IPS DF 4.7 (cell line): ENCODE results near the gene MINDY4.

Source experiments
- DNase-seq: peaks from one replicate; pipeline ENCODE4 v3.0.0-alpha.2; 2013; ENCODE audit warnings: low spot score; ENCODE audit errors: extremely low read depth

MINDY4 gene

GRCh38 chr7:30874656-30875302, 103.6 kb downstream of the MINDY4 start:
- no peak for DNase-seq

- DNase-seq, result no peak
Measured at GRCh38 chr7:30877015-30877769, 106.0 kb downstream of the MINDY4 start.

DNA sequence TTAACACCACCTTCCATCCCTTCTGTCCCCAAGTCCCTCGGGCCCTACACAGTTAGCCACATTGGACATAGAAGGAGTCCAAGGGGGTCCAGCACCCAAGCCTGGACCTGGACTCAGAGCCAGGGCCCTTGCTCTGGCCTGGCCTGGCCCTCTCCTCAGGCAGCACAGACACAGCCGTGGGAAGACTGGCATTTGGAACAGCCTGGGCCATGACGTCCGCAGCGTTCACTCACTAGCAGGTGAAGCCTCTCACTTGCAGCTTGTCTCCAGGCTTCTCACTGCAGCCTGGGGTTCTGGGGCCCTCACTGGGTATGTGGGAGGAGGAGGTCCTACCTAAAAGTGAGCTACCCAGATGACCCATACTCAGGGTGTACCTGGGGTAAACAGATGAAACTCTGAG, 106.8 kb downstream of the MINDY4 start:
- DNase-seq, result no peak

GRCh38 chr7:30879139-30880124, 108.2 kb downstream of the MINDY4 start:
- DNase-seq, result no peak

GRCh38 chr7:30880125-30880720, 109.0 kb downstream of the MINDY4 start:
- no peak for DNase-seq

GRCh38 chr7:30880941-30881340, 109.7 kb downstream of the MINDY4 start:
- no peak for DNase-seq

- DNase-seq, result no peak
Measured at GRCh38 chr7:30881448-30881847, 110.2 kb downstream of the MINDY4 start.

- DNase-seq, result no peak
Measured at GRCh38 chr7:30884881-30885280, 113.7 kb downstream of the MINDY4 start.

GRCh38 chr7:30886608-30887011, 115.4 kb downstream of the MINDY4 start:
- no peak for DNase-seq

GRCh38 chr7:30887464-30887872, 116.3 kb downstream of the MINDY4 start:
- no peak for DNase-seq

GRCh38 chr7:30888747-30889146, 117.5 kb downstream of the MINDY4 start:
- no peak for DNase-seq

- DNase-seq, result no peak
Measured at GRCh38 chr7:30890226-30890625, 119.0 kb downstream of the MINDY4 start.

DNA sequence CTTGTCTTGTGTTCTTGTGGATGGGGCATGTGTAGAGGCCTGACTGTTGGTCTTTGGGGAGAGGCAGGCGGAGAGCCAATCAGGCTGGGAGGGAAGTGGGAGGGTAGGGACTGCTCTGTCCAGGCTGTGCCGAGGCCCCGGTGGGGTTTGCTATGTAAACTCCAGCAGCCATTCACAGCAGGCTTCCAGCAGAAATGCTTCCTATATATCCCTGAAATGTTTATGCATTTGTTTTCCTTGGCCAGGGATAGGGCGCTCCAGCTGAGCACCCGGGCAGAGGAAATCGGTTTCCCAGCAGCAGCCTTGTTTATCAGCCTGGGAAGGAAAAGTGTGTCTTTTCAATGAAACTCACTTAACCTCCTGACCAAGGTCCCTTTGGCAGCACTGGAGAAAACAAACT, 122.1 kb downstream of the MINDY4 start:
- no peak for DNase-seq

GRCh38 chr7:30894009-30894408, 122.8 kb downstream of the MINDY4 start:
- DNase-seq, result no peak

DNA sequence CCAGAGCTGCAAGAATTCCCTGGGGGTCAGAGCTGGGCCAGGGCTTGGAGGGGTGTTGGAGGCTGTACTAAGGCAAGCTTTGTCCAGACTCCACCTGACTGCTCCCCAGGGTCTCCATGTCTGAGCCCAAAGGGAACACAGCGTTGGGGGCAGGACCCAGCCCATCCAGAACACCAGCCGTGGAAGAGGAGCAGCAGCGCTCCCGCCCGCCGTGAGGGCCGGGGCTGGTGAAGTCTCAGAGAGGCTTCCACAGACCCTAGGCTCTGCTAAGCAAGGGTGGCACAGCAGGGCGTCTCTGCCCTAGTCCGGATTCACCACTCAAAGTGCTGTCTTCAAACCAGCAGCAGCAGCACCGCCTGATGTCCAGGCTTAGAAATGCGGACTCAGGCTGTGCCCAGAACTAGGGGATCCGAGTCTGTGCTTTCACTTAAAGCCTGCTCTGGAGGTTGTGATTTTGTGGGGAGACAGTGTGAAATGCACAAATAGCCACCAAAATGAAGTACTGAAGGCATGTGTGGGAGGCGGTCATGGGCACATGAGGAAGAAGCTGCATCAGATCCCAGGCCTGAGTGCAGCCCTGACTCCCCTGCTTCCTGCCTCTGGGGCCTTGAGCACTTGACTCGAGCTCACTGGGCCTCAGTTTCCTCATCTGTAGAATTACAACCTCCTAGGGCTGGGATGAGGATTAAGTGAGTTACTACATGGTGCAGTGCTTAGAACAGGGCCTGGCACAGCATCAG, 123.8 kb downstream of the MINDY4 start:
- no peak for DNase-seq

GRCh38 chr7:30896036-30896435, 124.8 kb downstream of the MINDY4 start:
- no peak for DNase-seq

GRCh38 chr7:30896783-30897637, 125.8 kb downstream of the MINDY4 start:
- DNase-seq, result no peak

GRCh38 chr7:30897770-30898169, 126.6 kb downstream of the MINDY4 start:
- no peak for DNase-seq

- no peak for DNase-seq
Measured at GRCh38 chr7:30898411-30898810, 127.2 kb downstream of the MINDY4 start.

DNA sequence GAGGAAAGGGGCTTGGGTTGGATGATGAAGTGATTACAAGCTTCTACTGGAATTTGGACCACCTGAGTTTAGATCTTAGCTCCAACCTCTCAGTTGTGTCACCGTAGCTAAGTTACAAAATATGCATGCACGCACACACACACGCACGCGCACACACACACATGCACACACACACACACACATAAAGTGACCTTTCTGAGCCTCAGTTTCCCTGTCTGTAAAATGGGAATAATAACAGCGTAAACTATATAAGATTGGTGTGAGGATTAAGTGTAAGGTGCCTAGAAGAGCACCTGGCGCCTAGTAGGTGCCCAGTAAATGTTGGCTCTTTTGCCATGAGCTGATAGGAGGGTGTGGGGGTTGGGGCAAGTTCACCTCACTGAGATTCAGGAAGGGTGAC, 127.8 kb downstream of the MINDY4 start:
- DNase-seq, result no peak
